K562 (cell line): ENCODE results near the gene SH3D19. TPM values are rescaled to one million over a fixed set of nuclear protein-coding genes. Genes with fewer than 3 reads are reported as not detected.

Experiments used
- ATAC-seq: fragments of 200-7000 bp; cut with Tn5 transposase; 3 replicates; pipeline ENCODE4 v1.9.1; 2020; ENCODE audit warnings: moderate library complexity
- BruUV-seq: library from RNA; stranded (reverse); fragments of 400-500 nt; replicated peaks from 2 replicates; lab custom pipeline; 2021; lab: Mats Ljungman, UMichigan
- CTCF ChIA-PET: fragments of 300-600 bp; formaldehyde crosslinking; extraction: SDS; loops from one replicate; lab custom pipeline; 2021; ENCODE audit warnings: low intra/inter-chr PET ratio; lab: Yijun Ruan, JAX
- POLR2A ChIA-PET: fragments of 300-600, 350-650 bp; sonication (Branson Sonifier 250); formaldehyde crosslinking; extraction: SDS; loops from one replicate; lab custom pipeline; 2021; ENCODE audit warnings: antibody characterized with exemption, inconsistent platforms; lab: Yijun Ruan, JAX
- DNase-seq, 4 experiments: peaks; one replicate each; pipeline versions ENCODE4 v3.0.0 to v3.0.0-alpha.2; 2011 to 2018; ENCODE audit warnings: low spot score in 3 of 4, mixed read lengths in 3 of 4; ENCODE audit errors: extremely low read depth in 1 of 4
- FAIRE-seq: peaks from 2 replicates; lab custom pipeline; 2011; peaks lifted over from hg19 to GRCh38; lab: Jason Lieb, UNC
- H2AFZ ChIP-seq: 2 replicates; pipeline ENCODE4 v1.6.0; 2011; ENCODE audit warnings: low read depth, low read length, control low read depth, inconsistent platforms
- H3K27ac ChIP-seq: fragments of 200-600 bp; 3 replicates; pipeline ENCODE4 v1.8.0; 2011; ENCODE audit warnings: low read depth, mild to moderate bottlenecking, control low read depth, inconsistent platforms, low read length, moderate library complexity, mixed read lengths; ENCODE audit errors: extremely low read depth
- H3K27me3 ChIP-seq, 2 experiments: fragments of 300-600 bp in 1 of 2; 2 replicates in 1 of 2; 3 replicates in 1 of 2; pipeline versions ENCODE4 v1.6.0 to v1.8.0; 2011; ENCODE audit warnings: inconsistent platforms in 2 of 2, low read length in 2 of 2, mild to moderate bottlenecking in 1 of 2, mixed read lengths in 1 of 2, moderate library complexity in 1 of 2; ENCODE audit not compliant: control insufficient read depth in 2 of 2, insufficient read depth in 2 of 2
- H3K36me3 ChIP-seq: fragments of 300-600 bp; 3 replicates; pipeline ENCODE4 v1.8.0; 2011; ENCODE audit warnings: mild to moderate bottlenecking, low read length, inconsistent platforms; ENCODE audit not compliant: control insufficient read depth, insufficient read depth
- H3K4me1 ChIP-seq, 2 experiments: fragments of 200-600 bp in 1 of 2; replicated peaks in 1 of 2; 2 replicates in 1 of 2; 3 replicates in 1 of 2; pipeline versions ENCODE4 v1.5.1 to v1.8.0; 2011; ENCODE audit warnings: inconsistent platforms in 2 of 2, low read length in 2 of 2, mild to moderate bottlenecking in 1 of 2, mixed read lengths in 1 of 2, moderate library complexity in 1 of 2; ENCODE audit not compliant: control insufficient read depth in 2 of 2, insufficient read depth in 2 of 2
- H3K4me2 ChIP-seq: 2 replicates; pipeline ENCODE4 v1.6.1; 2011; ENCODE audit warnings: low read length, control low read depth, inconsistent platforms, mixed read lengths; ENCODE audit not compliant: insufficient read depth
- H3K4me3 ChIP-seq: fragments of 200-600 bp; sonication (generic), shearing (Covaris generic); 2 replicates; pipeline ENCODE4 v1.5.1; 2016; ENCODE audit warnings: control low read depth, inconsistent platforms
- H3K79me2 ChIP-seq: fragments of 200-600 bp; 3 replicates; pipeline ENCODE4 v1.8.0; 2011; ENCODE audit warnings: low read length, inconsistent platforms; ENCODE audit not compliant: control insufficient read depth, insufficient read depth
- H3K9ac ChIP-seq, 2 experiments: 2 replicates each; pipeline versions ENCODE4 v1.6.0 to v1.6.1; 2011; ENCODE audit warnings: low read depth in 2 of 2, low read length in 2 of 2, control low read depth in 1 of 2, inconsistent platforms in 1 of 2, mild to moderate bottlenecking in 1 of 2, mixed read lengths in 1 of 2; ENCODE audit not compliant: insufficient read depth in 1 of 2
- H3K9me1 ChIP-seq: one replicate; pipeline ENCODE4 v1.6.0; 2011; ENCODE audit warnings: inconsistent platforms, mild to moderate bottlenecking, low read length, moderate library complexity; ENCODE audit not compliant: control insufficient read depth, insufficient read depth
- H3K9me3 ChIP-seq: replicated peaks from 2 replicates; pipeline ENCODE4 v1.5.1; 2011; ENCODE audit warnings: low read depth, low read length, inconsistent platforms; ENCODE audit not compliant: control insufficient read depth, insufficient read depth
- H4K20me1 ChIP-seq: replicated peaks from 2 replicates; pipeline ENCODE4 v1.6.1; 2011; ENCODE audit warnings: low read length, inconsistent platforms, mixed read lengths; ENCODE audit not compliant: control insufficient read depth, insufficient read depth
- SNRNP70 ChIP-seq: fragments of 200-400 bp; formaldehyde crosslinking; optimal IDR thresholded peaks from 2 replicates; pipeline ENCODE3; 2017; ENCODE audit warnings: low read depth, low read length
- ZNF318 ChIP-seq, 2 experiments: fragments of 450-650 bp; IDR thresholded peaks; 2 replicates each; pipeline ENCODE4 v1.6.1; 2016; ENCODE audit warnings: mild to moderate bottlenecking in 2 of 2, borderline replicate concordance in 1 of 2, low read depth in 1 of 2, moderate library complexity in 1 of 2
- ZNF431 ChIP-seq: sonication (generic); formaldehyde crosslinking; IDR thresholded peaks from 2 replicates; pipeline ENCODE4 v1.8.0; 2022; ENCODE audit warnings: mild to moderate bottlenecking, missing genetic modification reagents
- WGBS: fragments of 100-300 bp; shearing (Covaris generic); methylation state at CpG from one replicate; pipeline ENCODE4 v1.1.6; 2016; ENCODE audit warnings: low coverage, mixed read lengths; ENCODE audit not compliant: insufficient coverage; ENCODE audit errors: missing lambda C conversion rate; 5-methylcytosine and 5-hydroxymethylcytosine counted together
- in situ Hi-C: fragments of 300-500 bp; cut with MboI; formaldehyde crosslinking; loops from 4 replicates; pipeline ENCODE4 v1.15.0; 2018; ENCODE audit warnings: inconsistent platforms, mixed read lengths
- intact Hi-C: fragments of 100-400 bp; cut with micrococcal nuclease; formaldehyde crosslinking; loops from 2 replicates; pipeline ENCODE4 v1.14.2; 2022
- polyA plus RNA-seq, 8 experiments: library from polyadenylated mRNA; depleted of rRNA in 4 of 8; stranded (reverse) in 5 of 8; unstranded in 3 of 8; fragments of >200 nt; fragmentation: Nextera tagmentation in 2 of 8; fragmentation: Illumina TruSeq in 1 of 8; extraction: Ambion mirVana in 2 of 8; extraction: Trizol in 1 of 8; gene quantifications; 2 replicates each; pipeline versions ENCODE4 v1.2.1 to v1.2.3, GENCODE V29; 2011 to 2014; ENCODE audit warnings: inconsistent platforms in 1 of 8, missing spikeins in 1 of 8
- total RNA-seq, 7 experiments: library from RNA; depleted of rRNA in 6 of 7; stranded (reverse); fragments of >200 nt in 6 of 7; fragmentation: Illumina TruSeq in 2 of 7; extraction: Trizol in 2 of 7; gene quantifications; 2 replicates each; pipeline versions ENCODE4 v1.2.1 to v1.2.3, GENCODE V29; 2011 to 2021; ENCODE audit warnings: low replicate concordance in 1 of 7

Gene SH3D19
- total and polyA plus RNA-seq, 9 of the 15 experiments (the other 6 are each of a cell fraction or from before 2014, with no cell fraction given): 0.42 to 2.2 (median 1.1) TPM; not detected in 6

GRCh38 chr4:151192556-151193235 is 132.7 kb downstream of the SH3D19 start:
- FAIRE-seq: no peak

GRCh38 chr4:151184523-151185458 is 140.6 kb downstream of the SH3D19 start:
- ChIA-PET CTCF (no interaction called here), POLR2A (interaction anchor here (1.0 kb wide), 1 partner anchor 10 kb away, joined by 4 read pairs; no protein-coding TSS in a partner anchor)
- ATAC-seq (peak; percentile 40; the same call in 1 of the 3 replicates), FAIRE-seq (no peak), DNase-seq (no peak)
- Histone ChIP-seq H3K9ac (no peak overlapping the region), H3K27me3 (peaks cover 12 to 17% of the 10 kb centered on the region in 2 experiments; a peak in 4 of 5 replicates), H3K9me1 (no peaks in the 10 kb centered on the region), H3K4me2 (no peak overlapping the region), H3K9me3 (no peaks in the 10 kb centered on the region), H3K27ac (no peak overlapping the region), H3K79me2 (no peaks in the 10 kb centered on the region), H3K4me1 (no peaks in the 10 kb centered on the region), H4K20me1 (no peaks in the 10 kb centered on the region), H3K4me3 (no peak overlapping the region), H2AFZ (no peak overlapping the region), H3K36me3 (no peaks in the 10 kb centered on the region)
- in situ Hi-C loops (no loop called here), intact Hi-C loops (no loop called here)
- 1% methylated on average over 6 of the region's 6 CpGs for WGBS
- BruUV-seq: no TSS peak
- TF ChIP-seq ZNF318 (IDR thresholded peaks at IDR 0.05; ENCODE audit: borderline replicate concordance in 1 of 2, low read depth in 1 of 2) (no peak), SNRNP70 (no peak)

More at GRCh38 chr4:151192556-151193235, 132.7 kb downstream of the SH3D19 start:
- WGBS: 5% methylated on average over 1 of the region's 1 CpG
- no peak for TF ChIP-seq ZNF431 (CRISPR knock-in tag)
- no peak overlapping the region for H3K9ac ChIP-seq
- ATAC-seq (no peak), DNase-seq (no peak)
- H3K36me3 ChIP-seq: no peaks in the 10 kb centered on the region
- in situ Hi-C loops: no loop called here
- no peak overlapping the region for H3K27ac ChIP-seq
- no TSS peak for BruUV-seq
- no peaks in the 10 kb centered on the region for H4K20me1 ChIP-seq
- H3K4me1 ChIP-seq: no peaks in the 10 kb centered on the region
- H3K9me3 ChIP-seq: no peaks in the 10 kb centered on the region
- H3K4me3 ChIP-seq: no peak overlapping the region
- POLR2A ChIA-PET: interaction anchor here (0.6 kb wide), 1 partner anchor 11 kb away, joined by 4 read pairs; no protein-coding TSS in a partner anchor
- H3K9me1 ChIP-seq: no peaks in the 10 kb centered on the region
- H3K79me2 ChIP-seq: no peaks in the 10 kb centered on the region
- CTCF ChIA-PET: no interaction called here
- no peak overlapping the region for H2AFZ ChIP-seq
- peaks cover 0 to 6% of the 10 kb centered on the region in 2 experiments; a peak in 2 of 5 replicates for H3K27me3 ChIP-seq
- H3K4me2 ChIP-seq: no peak overlapping the region
- intact Hi-C loops: no loop called here
